Measurements from ENCODE around the gene FBXO45. TPM values are rescaled to one million over a fixed set of nuclear protein-coding genes. Genes with fewer than 3 reads are reported as not detected.
"Not testable (repeated sequence)": the region's sequence is repeated elsewhere in the genome, so short reads cannot be mapped to it uniquely, and the experiment has no call there.

FBXO45 gene
- 10 to 100 TPM in 3 of 4 donors, 1 to 10 TPM in 1; 9.6 to 20.8 (median 12.1) TPM for total RNA-seq

DNA sequence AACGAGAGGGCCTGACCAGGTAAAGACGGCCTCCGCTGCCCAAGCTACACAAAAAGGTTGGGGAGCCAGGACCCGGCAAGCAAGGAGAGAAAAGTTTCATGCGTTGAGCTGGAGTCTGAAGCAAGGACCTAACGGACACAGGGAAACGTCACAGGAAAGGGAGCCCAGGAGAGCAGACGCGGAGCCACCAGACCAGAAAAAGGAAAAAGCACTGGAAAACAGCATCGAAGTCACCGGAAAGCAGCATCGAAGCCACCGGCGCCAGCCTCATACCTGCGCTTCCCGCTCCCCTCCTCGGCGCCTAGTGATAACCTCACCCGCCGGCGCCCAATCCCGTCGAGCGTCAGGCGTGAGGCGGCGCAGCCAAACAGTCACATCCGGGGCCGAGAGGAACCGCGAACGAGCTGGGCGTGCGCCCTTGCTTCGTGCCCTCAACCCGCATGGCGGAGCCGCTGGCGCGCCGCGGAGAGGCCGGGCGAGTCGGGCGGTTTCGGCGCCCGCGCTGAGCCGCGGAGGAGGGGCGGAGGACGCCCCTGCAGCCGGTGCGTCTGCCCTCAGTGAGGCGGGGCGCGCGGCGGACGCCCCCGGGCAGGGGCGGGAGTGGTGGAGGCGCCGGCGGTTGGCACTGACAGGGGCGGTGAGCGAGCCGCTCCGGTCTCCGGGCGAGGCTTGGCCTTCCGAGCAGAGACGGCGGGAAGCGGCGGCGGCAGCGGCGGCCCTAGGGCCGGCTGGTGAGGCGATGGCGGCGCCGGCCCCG, at the start of gene FBXO45, which contains the start of gene WDR53:
TSS of gene FBXO45 (plus strand) at position 415 of the 757 bp plus-strand sequence. CDS start at position 740, 325 bp downstream.
TSS of gene WDR53 (minus strand) at position 309 of the 757 bp plus-strand sequence. CDS start 7,079 bp downstream, outside the sequence.
- ATAC-seq, result peak; percentile 95 to 96
- peak; percentile 90 to 91 for DNase-seq
- in situ Hi-C loops (cut with MboI; ENCODE audit: low sequenced_read_pairs in 4 of 4), result loop anchor here in 1 of 4 donors (25.0 kb wide), 1 partner anchor 369 kb away; the partner anchor contains the start of gene NCBP2
- H3K36me3 ChIP-seq, result no peaks in the 10 kb centered on the region
- H3K27ac ChIP-seq, result peak within 1 kb of the TSS; percentile 81 to 92 (median 89)
- intact Hi-C loops (cut with DNase I; ENCODE audit: low total_unique reads), result loop anchor here (1.0 to 2.0 kb wide), 3 partner anchors 15 to 374 kb away; partner anchors contain the start of genes NCBP2 and UBXN7
- no peaks in the 10 kb centered on the region for H3K27me3 ChIP-seq
- peak in 1 of 5 experiments; percentile 11 for TF ChIP-seq CTCF (IDR thresholded peaks at IDR 0.05 in 4 of 5, conservative IDR thresholded peaks at IDR 0.05 in 1 of 5)
- TF ChIP-seq POLR2A (IDR thresholded peaks at IDR 0.05), result peak; percentile 75 to 88
- H3K9me3 ChIP-seq, result no peaks in the 10 kb centered on the region
- H3K4me3 ChIP-seq, result peak within 1 kb of the TSS; percentile 82 to 98 (median 88)
- peaks cover 19 to 23% of the 10 kb centered on the region in 2 donors for H3K4me1 ChIP-seq

GRCh38 chr3:196518966-196519717, 49.3 kb upstream of the FBXO45 start:
- in situ Hi-C loops (cut with MboI; ENCODE audit: low sequenced_read_pairs in 4 of 4), result loop anchor here in 1 of 4 donors (25.0 kb wide), 1 partner anchor 432 kb away; the partner anchor contains the start of gene TFRC
- TF ChIP-seq CTCF (IDR thresholded peaks at IDR 0.05 in 4 of 5, conservative IDR thresholded peaks at IDR 0.05 in 1 of 5) (peak; percentile 69 to 82 (median 77)), POLR2A (IDR thresholded peaks at IDR 0.05) (no peak)
- H3K27ac ChIP-seq, result peak overlapping the region; percentile 7 to 50 (median 25)

DNA sequence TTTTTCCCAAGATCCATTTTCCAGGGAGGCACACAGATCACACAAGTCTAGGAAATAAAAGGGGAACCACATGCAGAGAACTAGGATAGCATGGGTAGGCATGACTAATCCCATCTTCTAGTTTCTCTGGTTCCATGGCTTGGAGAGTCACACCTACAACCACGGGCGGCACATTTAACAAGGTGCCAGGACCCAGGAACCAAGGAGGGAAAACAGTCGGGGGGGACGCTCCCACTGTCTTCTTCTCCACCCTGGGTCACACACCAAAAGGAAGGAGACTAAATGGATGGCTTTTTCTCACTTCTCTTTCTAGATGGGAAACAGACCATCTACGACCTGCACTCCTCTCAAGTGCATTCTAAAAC, 48.8 kb upstream of the FBXO45 start:
- intact Hi-C loops (cut with DNase I; ENCODE audit: low total_unique reads) (loop anchor here (1.0 to 5.0 kb wide), 3 partner anchors 33 to 265 kb away; partner anchors contain the start of gene UBXN7), in situ Hi-C loops (cut with MboI; ENCODE audit: low sequenced_read_pairs in 4 of 4) (loop anchor here (5.0 to 25.0 kb wide), 3 partner anchors 262 to 432 kb away; partner anchors contain the start of gene TFRC (in 1 of the 4))
- Histone ChIP-seq H3K36me3 (no peaks in the 10 kb centered on the region), H3K4me1 (peaks cover 13 to 17% of the 10 kb centered on the region in 2 donors), H3K9me3 (peaks cover 0 to 8% (median 4%) of the 10 kb centered on the region in 3 donors), H3K27me3 (no peaks in the 10 kb centered on the region), H3K4me3 (no peak overlapping the region), H3K27ac (no peak overlapping the region)
- no peak for TF ChIP-seq POLR2A (IDR thresholded peaks at IDR 0.05)
- no peak for TF ChIP-seq CTCF (IDR thresholded peaks at IDR 0.05 in 4 of 5, conservative IDR thresholded peaks at IDR 0.05 in 1 of 5)
- ATAC-seq (no peak), DNase-seq (no peak)

More at GRCh38 chr3:196518966-196519717, 49.3 kb upstream of the FBXO45 start:
- Histone ChIP-seq H3K4me3 (no peak overlapping the region), H3K4me1 (peaks cover 19 to 23% of the 10 kb centered on the region in 2 donors), H3K36me3 (no peaks in the 10 kb centered on the region), H3K9me3 (peaks cover 0 to 8% (median 4%) of the 10 kb centered on the region in 3 donors), H3K27me3 (no peaks in the 10 kb centered on the region)
- ATAC-seq (peak; percentile 60 to 66), DNase-seq (peak; percentile 56 to 71)
- intact Hi-C loops (cut with DNase I; ENCODE audit: low total_unique reads), result loop anchor here (1.0 to 5.0 kb wide), 3 partner anchors 33 to 264 kb away; partner anchors contain the start of gene UBXN7

DNA sequence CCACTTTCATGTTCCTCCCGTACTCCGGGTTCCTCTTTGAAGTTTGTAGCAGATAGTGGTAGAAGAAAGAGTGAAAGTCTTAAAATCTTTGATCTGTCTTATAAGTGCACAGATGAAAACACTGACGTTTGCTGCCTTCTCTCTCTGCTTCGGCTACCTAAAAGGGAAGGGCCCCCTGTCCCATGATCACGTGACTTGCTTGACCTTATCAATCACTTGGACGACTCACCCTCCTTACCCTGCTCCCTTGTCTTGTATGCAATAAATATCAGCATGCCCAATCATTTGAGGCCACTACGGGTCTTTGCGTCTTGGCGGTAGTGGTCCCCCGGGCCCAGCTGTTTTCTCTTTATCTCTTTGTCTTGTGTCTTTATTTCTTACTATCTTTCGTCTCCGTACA, 47.2 kb upstream of the FBXO45 start:
- H3K4me3 ChIP-seq; H3K4me1 ChIP-seq; ATAC-seq; H3K27ac ChIP-seq; intact Hi-C loops (cut with DNase I; ENCODE audit: low total_unique reads); DNase-seq; H3K36me3 ChIP-seq; H3K9me3 ChIP-seq; H3K27me3 ChIP-seq: not testable (repeated sequence)
- in situ Hi-C loops (cut with MboI; ENCODE audit: low sequenced_read_pairs in 4 of 4), result loop anchor here (5.0 to 25.0 kb wide), 3 partner anchors 264 to 434 kb away; partner anchors contain the start of gene TFRC (in 1 of the 4)

Data from gastrocnemius medialis (tissue), 4 donors.